Mucosa of stomach (tissue), 1 donor: ENCODE data around the gene ZNF90.
"Not testable (repeated sequence)": the region's sequence is repeated elsewhere in the genome, so short reads cannot be mapped to it uniquely, and the experiment has no call there.

Experiments
- H3K27me3 ChIP-seq: one replicate; pipeline ENCODE4 v1.7.0; 2013; ENCODE audit warnings: mild to moderate bottlenecking, low read length; ENCODE audit not compliant: control insufficient read depth, insufficient read depth
- H3K36me3 ChIP-seq: one replicate; pipeline ENCODE4 v1.7.0; 2013; ENCODE audit warnings: low read length; ENCODE audit not compliant: control insufficient read depth, insufficient read depth
- H3K4me1 ChIP-seq: one replicate; pipeline ENCODE4 v1.7.0; 2013; ENCODE audit warnings: mild to moderate bottlenecking, low read length; ENCODE audit not compliant: control insufficient read depth, insufficient read depth
- H3K4me3 ChIP-seq: one replicate; pipeline ENCODE4 v1.7.0; 2013; ENCODE audit warnings: low read length
- H3K9ac ChIP-seq: one replicate; pipeline ENCODE4 v1.7.0; 2013; ENCODE audit warnings: mild to moderate bottlenecking, low read length, moderate library complexity
- H3K9me3 ChIP-seq: one replicate; pipeline ENCODE4 v1.7.0; 2013; ENCODE audit warnings: mild to moderate bottlenecking, low read length, moderate library complexity; ENCODE audit not compliant: control insufficient read depth
- donor health status: Pancreatic carcinoma.

Gene ZNF90

GRCh38 chr19:20118064-20118839 is 40.5 kb downstream of the ZNF90 start:
- not testable (repeated sequence) for H3K27me3 ChIP-seq, H3K36me3 ChIP-seq, H3K4me3 ChIP-seq, H3K9ac ChIP-seq, H3K4me1 ChIP-seq
- peaks cover 27% of the 10 kb centered on the region for H3K9me3 ChIP-seq

DNA sequence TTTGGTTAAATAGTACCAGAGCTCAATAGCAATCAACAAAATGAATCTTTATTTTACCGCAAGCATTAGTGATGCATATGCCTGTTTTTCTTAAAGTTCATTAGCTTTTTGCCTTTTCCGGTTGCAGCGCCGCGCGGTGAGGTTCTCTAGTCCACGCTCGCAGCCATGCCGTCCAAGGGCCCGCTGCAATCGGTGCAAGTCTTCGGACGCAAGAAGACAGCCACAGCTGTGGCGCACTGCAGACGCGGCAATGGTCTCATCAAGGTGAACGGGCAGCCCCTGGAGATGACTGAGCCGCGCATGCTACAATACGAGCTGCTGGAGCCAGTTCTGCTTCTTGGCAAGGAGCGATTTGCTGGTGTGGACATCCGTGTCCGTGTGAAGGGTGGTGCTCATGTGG is 47.1 kb downstream of the ZNF90 start:
- H3K4me3 ChIP-seq, result no peak overlapping the region
- H3K9me3 ChIP-seq, result peaks cover 10% of the 10 kb centered on the region
- no peaks in the 10 kb centered on the region for H3K36me3 ChIP-seq
- H3K4me1 ChIP-seq, result no peaks in the 10 kb centered on the region
- no peak overlapping the region for H3K9ac ChIP-seq
- no peaks in the 10 kb centered on the region for H3K27me3 ChIP-seq

- not testable (repeated sequence) for H3K9me3 ChIP-seq, H3K4me3 ChIP-seq, H3K36me3 ChIP-seq, H3K9ac ChIP-seq, H3K4me1 ChIP-seq, H3K27me3 ChIP-seq
Measured at GRCh38 chr19:20132933-20133332, 55.1 kb downstream of the ZNF90 start.

GRCh38 chr19:20137714-20138113 is 59.9 kb downstream of the ZNF90 start:
- H3K27me3 ChIP-seq, H3K4me3 ChIP-seq, H3K9ac ChIP-seq, H3K9me3 ChIP-seq, H3K36me3 ChIP-seq, H3K4me1 ChIP-seq: not testable (repeated sequence)

GRCh38 chr19:20151617-20152145 is 73.9 kb downstream of the ZNF90 start:
- H3K4me1 ChIP-seq, result no peaks in the 10 kb centered on the region
- no peaks in the 10 kb centered on the region for H3K9me3 ChIP-seq
- no peak overlapping the region for H3K4me3 ChIP-seq

DNA sequence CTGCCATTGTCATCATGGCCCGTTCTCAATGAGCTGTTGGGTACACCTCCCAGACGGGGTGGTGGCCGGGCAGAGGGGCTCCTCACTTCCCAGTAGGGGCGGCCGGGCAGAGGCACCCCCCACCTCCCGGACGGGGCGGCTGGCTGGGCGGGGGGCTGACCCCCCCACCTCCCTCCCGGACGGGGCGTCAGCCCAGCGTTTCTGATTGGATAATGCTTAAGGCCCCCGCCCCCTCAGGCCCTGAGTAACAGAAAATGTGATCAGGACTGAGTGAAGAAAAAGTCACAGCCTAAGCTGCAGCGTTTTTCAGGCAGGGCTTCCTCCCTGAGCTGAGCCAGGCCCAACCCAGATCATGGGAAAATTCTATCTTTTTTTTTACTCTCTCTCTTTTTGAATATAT is 74.7 kb downstream of the ZNF90 start:
- H3K4me1 ChIP-seq, H3K9ac ChIP-seq, H3K9me3 ChIP-seq: not testable (repeated sequence)

More at GRCh38 chr19:20151617-20152145, 73.9 kb downstream of the ZNF90 start:
- Histone ChIP-seq H3K27me3 (no peaks in the 10 kb centered on the region), H3K36me3 (no peaks in the 10 kb centered on the region), H3K9ac (no peak overlapping the region)

GRCh38 chr19:20153281-20153680 is 75.5 kb downstream of the ZNF90 start:
- Histone ChIP-seq H3K9me3 (no peaks in the 10 kb centered on the region), H3K9ac (no peak overlapping the region), H3K4me3 (no peak overlapping the region), H3K4me1 (no peaks in the 10 kb centered on the region), H3K27me3 (no peaks in the 10 kb centered on the region), H3K36me3 (no peaks in the 10 kb centered on the region)

More for the DNA sequence above, 74.7 kb downstream of the ZNF90 start:
- H3K36me3 ChIP-seq, H3K27me3 ChIP-seq, H3K4me3 ChIP-seq: not testable (repeated sequence)

GRCh38 chr19:20154636-20155035 is 76.8 kb downstream of the ZNF90 start:
- Histone ChIP-seq H3K4me3 (no peak overlapping the region), H3K9me3 (no peaks in the 10 kb centered on the region), H3K9ac (no peak overlapping the region), H3K4me1 (no peaks in the 10 kb centered on the region), H3K27me3 (no peaks in the 10 kb centered on the region), H3K36me3 (no peaks in the 10 kb centered on the region)

DNA sequence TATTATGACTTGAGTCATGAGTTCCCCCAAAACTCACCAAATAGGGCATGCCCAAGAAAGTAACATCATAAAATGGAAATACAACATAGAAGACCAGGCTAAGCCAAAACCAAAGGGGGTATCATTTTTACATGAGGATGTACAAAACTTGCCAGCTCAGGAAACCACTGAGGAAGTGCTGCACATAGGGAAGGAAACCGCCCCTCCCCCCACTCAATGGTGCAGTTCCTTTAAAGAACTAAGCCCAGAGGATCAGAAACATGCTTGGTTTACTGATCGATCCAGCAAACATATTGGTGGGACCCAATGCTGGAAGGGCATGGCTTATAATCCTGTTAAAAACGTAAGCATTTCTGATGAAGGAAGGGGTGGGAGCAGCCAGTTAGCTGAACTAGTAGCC is 85.0 kb downstream of the ZNF90 start:
- no peaks in the 10 kb centered on the region for H3K36me3 ChIP-seq
- H3K9ac ChIP-seq, result no peak overlapping the region
- peaks cover 3% of the 10 kb centered on the region for H3K4me1 ChIP-seq
- H3K4me3 ChIP-seq, result no peak overlapping the region
- no peaks in the 10 kb centered on the region for H3K27me3 ChIP-seq
- no peaks in the 10 kb centered on the region for H3K9me3 ChIP-seq

DNA sequence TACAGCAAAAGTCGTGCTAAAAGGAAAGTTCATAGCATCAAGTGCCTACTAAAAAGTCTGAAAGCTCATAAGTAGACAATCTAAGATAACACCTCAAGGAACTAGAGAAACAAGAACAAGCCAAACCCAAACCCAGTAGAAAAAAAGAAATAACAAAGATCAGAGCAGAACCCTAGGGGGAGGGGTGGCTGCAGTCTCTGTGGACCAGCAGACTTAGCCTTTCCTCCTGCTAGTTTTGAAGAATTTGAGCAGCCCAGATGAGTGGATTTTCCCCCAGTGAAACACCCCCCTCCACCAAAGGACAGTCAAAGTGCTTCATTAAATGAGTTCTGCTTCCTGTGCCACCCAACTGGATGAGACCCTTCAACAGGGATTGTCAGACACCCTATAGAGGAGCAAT is 86.7 kb downstream of the ZNF90 start:
- no peaks in the 10 kb centered on the region for H3K9me3 ChIP-seq
- no peaks in the 10 kb centered on the region for H3K36me3 ChIP-seq
- H3K4me1 ChIP-seq, result peaks cover 4% of the 10 kb centered on the region
- H3K9ac ChIP-seq, result no peak overlapping the region
- H3K27me3 ChIP-seq, result no peaks in the 10 kb centered on the region
- no peak overlapping the region for H3K4me3 ChIP-seq

DNA sequence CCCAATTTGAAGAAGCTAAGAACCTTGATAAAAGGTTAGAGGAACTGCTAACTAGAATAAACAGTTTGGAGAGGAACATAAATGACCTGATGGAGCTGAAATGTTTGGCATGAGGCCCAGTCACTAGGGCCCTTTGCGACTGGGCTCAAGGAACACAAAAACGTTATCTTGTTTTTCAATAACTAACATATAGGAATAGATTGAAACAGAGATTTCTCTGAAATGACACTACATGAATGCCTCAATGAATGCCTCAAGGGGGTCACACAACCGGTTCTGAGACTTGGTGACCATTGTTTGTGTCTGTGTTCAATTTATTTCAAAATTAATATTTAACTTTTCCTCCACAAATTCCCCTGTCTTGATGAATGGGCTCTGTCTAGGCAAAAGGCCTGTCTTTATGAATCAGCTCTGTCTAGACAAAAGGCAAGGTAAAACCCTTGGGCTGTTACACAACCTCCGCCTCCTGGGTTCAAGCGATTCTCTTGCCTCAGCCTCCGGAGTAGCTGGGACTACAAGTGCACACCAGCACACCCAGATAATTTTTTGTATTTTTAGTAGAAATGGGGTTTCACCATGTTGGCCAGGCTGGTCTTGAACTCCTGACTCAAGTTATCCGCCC is 88.3 kb downstream of the ZNF90 start:
- H3K9ac ChIP-seq, result no peak overlapping the region
- H3K9me3 ChIP-seq, result no peaks in the 10 kb centered on the region
- no peaks in the 10 kb centered on the region for H3K36me3 ChIP-seq
- no peaks in the 10 kb centered on the region for H3K27me3 ChIP-seq
- H3K4me3 ChIP-seq, result no peak overlapping the region
- H3K4me1 ChIP-seq, result peaks cover 4% of the 10 kb centered on the region

GRCh38 chr19:20167020-20167644 is 89.3 kb downstream of the ZNF90 start, which contains the start of gene ZNF486:
TSS of gene ZNF486 (plus strand) at chr19:20167214. CDS start at chr19:20167331, 117 bp downstream.
- Histone ChIP-seq H3K36me3 (no peaks in the 10 kb centered on the region), H3K9me3 (no peaks in the 10 kb centered on the region), H3K9ac (peak within 1 kb of the TSS; percentile 82), H3K27me3 (no peaks in the 10 kb centered on the region), H3K4me3 (peak within 1 kb of the TSS; percentile 74), H3K4me1 (peaks cover 4% of the 10 kb centered on the region)
